Liver (tissue), 3 donors: ENCODE results near the gene KPNA6.

ENCODE experiments used
- ATF3 ChIP-seq: IDR thresholded peaks from 2 replicates; pipeline ENCODE4 v1.6.1; 2016; ENCODE audit warnings: antibody characterized with exemption
- CTCF ChIP-seq: fragments of 150-350 bp; IDR thresholded peaks from 2 replicates; pipeline ENCODE4 v1.5.1; 2017; ENCODE audit warnings: improper control_type of control experiment, low read depth, low read length; ENCODE audit not compliant: missing input control
- GABPA ChIP-seq, 2 donors: IDR thresholded peaks in 1 of 2; conservative IDR thresholded peaks in 1 of 2; 2 replicates each; pipeline ENCODE4 v1.6.1; 2016; ENCODE audit warnings: antibody characterized with exemption in 2 of 2, mild to moderate bottlenecking in 1 of 2, moderate library complexity in 1 of 2
- HNF4G ChIP-seq: IDR thresholded peaks from 2 replicates; pipeline ENCODE4 v1.6.1; 2016; ENCODE audit warnings: antibody characterized with exemption
- JUND ChIP-seq, 2 donors: IDR thresholded peaks; 2 replicates each; pipeline ENCODE4 v1.6.1; 2016; ENCODE audit warnings: antibody characterized with exemption in 2 of 2
- REST ChIP-seq: IDR thresholded peaks from 2 replicates; pipeline ENCODE4 v1.6.1; 2016; ENCODE audit warnings: antibody characterized with exemption, mild to moderate bottlenecking
- TAF1 ChIP-seq: conservative IDR thresholded peaks from 2 replicates; pipeline ENCODE4 v1.6.1; 2016; ENCODE audit warnings: antibody characterized with exemption, mild to moderate bottlenecking
- donor health status: healthy.
- donor health status: healthy.

DNA sequence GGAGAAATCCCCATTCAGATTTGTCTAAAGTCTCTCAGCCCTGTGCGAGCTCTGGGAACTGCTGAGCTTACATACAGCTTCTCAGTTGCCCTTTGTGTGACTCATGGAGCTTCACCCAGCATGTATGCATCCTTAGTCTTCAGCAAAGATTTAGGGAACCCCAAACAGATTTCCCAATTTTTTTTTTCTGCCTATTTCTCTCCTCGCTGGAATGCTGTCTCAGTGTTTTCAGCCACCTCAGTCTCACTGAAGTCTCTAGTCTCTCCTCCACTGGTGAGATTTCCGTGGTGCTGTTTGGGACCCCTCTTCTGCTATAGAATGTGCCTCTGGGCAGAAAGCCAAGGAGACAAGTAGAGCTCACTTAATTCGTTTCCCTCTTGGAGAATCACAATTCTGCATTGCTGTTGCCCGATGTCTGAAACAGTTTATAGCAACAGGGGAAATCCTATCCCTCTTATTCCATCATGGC is 43.5 kb downstream of the KPNA6 start:
- TF ChIP-seq CTCF (no peak), GABPA (IDR thresholded peaks at IDR 0.05 in 1 of 2, conservative IDR thresholded peaks at IDR 0.05 in 1 of 2) (no peak), JUND (IDR thresholded peaks at IDR 0.05) (no peak), HNF4G (no peak), ATF3 (no peak), REST (no peak), TAF1 (no peak)
